DND-41 (cell line): ENCODE results near the gene NBEA.

Experiments used
- CTCF ChIP-seq: IDR thresholded peaks from 2 replicates; pipeline ENCODE4 v1.5.1; 2012; ENCODE audit warnings: borderline replicate concordance, low read length, moderate library complexity, mild to moderate bottlenecking; ENCODE audit not compliant: poor library complexity, severe bottlenecking; ENCODE audit errors: extremely low read depth
- EZH2 ChIP-seq: IDR thresholded peaks from 3 replicates; pipeline ENCODE4 v1.6.1; 2012; ENCODE audit warnings: borderline replicate concordance, low read depth, mild to moderate bottlenecking, moderate library complexity, low read length, inconsistent platforms; ENCODE audit not compliant: severe bottlenecking

DNA sequence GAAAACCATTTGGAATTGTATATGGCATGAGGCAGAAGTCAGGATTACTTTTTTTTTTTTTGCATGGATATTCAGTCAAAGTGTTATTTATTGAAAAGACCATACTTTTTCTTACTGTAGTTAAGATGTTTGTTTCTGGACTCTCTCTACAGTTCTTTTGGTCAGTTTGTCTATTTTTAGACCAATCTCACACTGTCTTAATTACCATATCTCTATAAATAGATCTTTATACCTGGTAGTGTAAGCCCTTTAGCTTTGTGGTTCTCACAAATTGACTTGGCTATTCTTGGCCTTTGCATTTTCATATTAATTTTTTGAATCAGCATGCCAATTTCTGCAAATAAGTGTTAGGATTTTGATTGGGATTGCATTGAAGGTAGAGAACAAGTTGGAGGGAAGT is 437.6 kb downstream of the NBEA start:
- TF ChIP-seq CTCF = no peak
- no peak for TF ChIP-seq EZH2
